22Rv1 (cell line): ENCODE measurements around the gene SLC7A14.

Experiments used
- CTCF ChIP-seq: fragments of 450-650 bp; IDR thresholded peaks from 2 replicates; pipeline ENCODE4 v1.5.1; 2017; ENCODE audit warnings: mild to moderate bottlenecking
- ZFX ChIP-seq: fragments of 450-650 bp; IDR thresholded peaks from 2 replicates; pipeline ENCODE4 v1.6.1; 2017; ENCODE audit warnings: antibody characterized with exemption, borderline replicate concordance

GRCh38 chr3:170432416-170432815 is 153.5 kb downstream of the SLC7A14 start:
- no peak for TF ChIP-seq CTCF
- TF ChIP-seq ZFX = no peak
